Transverse colon (tissue), 4 donors: Measurements from ENCODE around the gene TTLL5. TPM values are rescaled to one million over a fixed set of nuclear protein-coding genes. Genes with fewer than 3 reads are reported as not detected.
A peak's percentile ranks its signal among the peaks of the same experiment; 100 is the strongest.

Experiments used
- DNase-seq: peaks from one replicate; pipeline ENCODE4 v3.0.0-alpha.2; 2019
- H3K27ac ChIP-seq, 4 donors: fragments of 200-600 bp; sonication (generic); 2 replicates each; pipeline ENCODE4 v1.5.1; 2016 to 2018; ENCODE audit warnings: inconsistent platforms in 4 of 4
- H3K27me3 ChIP-seq: fragments of 200-600 bp; sonication (generic); 2 replicates; pipeline ENCODE4 v1.5.1; 2017; ENCODE audit warnings: inconsistent platforms
- H3K36me3 ChIP-seq, 4 donors: fragments of 200-600 bp; sonication (generic); 2 replicates each; pipeline ENCODE4 v1.5.1; 2017 to 2019; ENCODE audit warnings: inconsistent platforms in 4 of 4
- H3K4me1 ChIP-seq, 4 donors: fragments of 200-600 bp; sonication (generic); 2 replicates each; pipeline ENCODE4 v1.5.1; 2017 to 2020; ENCODE audit warnings: inconsistent platforms in 4 of 4
- H3K4me3 ChIP-seq, 4 donors: fragments of 200-600 bp; sonication (generic); 1 replicate in 1 of 4; 2 replicates in 3 of 4; pipeline versions ENCODE4 v1.5.1 to v1.6.1; 2017 to 2019; ENCODE audit warnings: inconsistent platforms in 4 of 4
- H3K9me3 ChIP-seq, 2 donors: fragments of 200-600 bp; sonication (generic); 2 replicates each; pipeline ENCODE4 v1.5.1; 2017 to 2019; ENCODE audit warnings: inconsistent platforms in 2 of 2
- CTCF ChIP-seq, 5 experiments: fragments of 200-600 bp in 3 of 5; fragments of 450-650 bp in 2 of 5; sonication (generic) in 3 of 5; IDR thresholded peaks; 1 replicate in 2 of 5; 2 replicates in 3 of 5; pipeline ENCODE4 v1.5.1; 2016 to 2017; ENCODE audit warnings: antibody characterized with exemption in 5 of 5, inconsistent platforms in 3 of 5, mild to moderate bottlenecking in 2 of 5, moderate library complexity in 1 of 5
- EP300 ChIP-seq: sonication (generic); formaldehyde crosslinking; IDR thresholded peaks from one replicate; pipeline ENCODE4 v1.6.1; 2017; ENCODE audit warnings: antibody characterized with exemption, low read depth
- POLR2A ChIP-seq: fragments of 450-650 bp; IDR thresholded peaks from one replicate; pipeline ENCODE4 v1.6.1; 2016; ENCODE audit warnings: antibody characterized with exemption, mild to moderate bottlenecking, moderate library complexity
- POLR2AphosphoS5 ChIP-seq, 3 donors: sonication (generic); formaldehyde crosslinking; IDR thresholded peaks; one replicate each; pipeline ENCODE4 v1.6.1; 2016; ENCODE audit warnings: antibody characterized with exemption in 3 of 3
- WGBS, 2 donors: methylation state at CpG; one replicate each; pipeline ENCODE4 v1.1.5; 2018; ENCODE audit warnings: low coverage in 1 of 2; 5-methylcytosine and 5-hydroxymethylcytosine counted together
- in situ Hi-C, 4 donors: fragments of 200-750 bp; cut with MboI; loops; one replicate each; pipeline versions ENCODE4 v1.15.0 to v1.15.1; 2017; ENCODE audit warnings: low sequenced_read_pairs in 3 of 4, low pct_ligation_motif_present in 1 of 4, low pct_unique_long_range_greater_than_20kb in 1 of 4
- intact Hi-C: fragments of 100-400 bp; cut with DNase I; formaldehyde crosslinking; loops from one replicate; pipeline ENCODE4 v1.15.1; 2023; ENCODE audit warnings: low total_unique reads
- total RNA-seq, 4 donors: library from RNA; depleted of rRNA; stranded (reverse); fragments of >200 nt; gene quantifications; one replicate each; pipeline ENCODE4 v1.1.0, GENCODE V29; 2016

Gene TTLL5
- total RNA-seq, 4 donors from 2014 or later: 16.1 to 264 (median 40.8) TPM

- no peak for DNase-seq
- TF ChIP-seq CTCF (IDR thresholded peaks at IDR 0.05) (no peak), POLR2A (no peak), POLR2AphosphoS5 (IDR thresholded peaks at IDR 0.05) (no peak), EP300 (no peak)
- peaks cover 17 to 50% (median 30%) of the 10 kb centered on the region in 4 donors for H3K4me1 ChIP-seq
- H3K9me3 ChIP-seq: no peaks in the 10 kb centered on the region
- no peak overlapping the region for H3K4me3 ChIP-seq
- intact Hi-C loops (no loop called here), in situ Hi-C loops (no loop called here)
- peak overlapping the region; percentile 25 to 70 (median 58) for H3K27ac ChIP-seq
- H3K27me3 ChIP-seq: no peaks in the 10 kb centered on the region
- 52 to 86% methylated on average over 2 to 3 of the region's 3 CpGs for WGBS, 2 donors
- no peaks in the 10 kb centered on the region for H3K36me3 ChIP-seq
Measured at GRCh38 chr14:75825147-75825592, 164.1 kb downstream of the TTLL5 start.

- DNase-seq: no peak
- intact Hi-C loops: no loop called here
- Histone ChIP-seq H3K27ac (peak overlapping the region in 1 of 4 donors; percentile 55), H3K4me3 (no peak overlapping the region), H3K27me3 (no peaks in the 10 kb centered on the region), H3K4me1 (peaks cover 23 to 54% (median 28%) of the 10 kb centered on the region in 4 donors), H3K36me3 (no peaks in the 10 kb centered on the region), H3K9me3 (no peaks in the 10 kb centered on the region)
- WGBS, 2 donors: 89 to 96% methylated on average over 3 of the region's 3 CpGs
- in situ Hi-C loops: no loop called here
- TF ChIP-seq CTCF (IDR thresholded peaks at IDR 0.05): no peak
- TF ChIP-seq EP300: no peak
- TF ChIP-seq POLR2A: no peak
- no peak for TF ChIP-seq POLR2AphosphoS5 (IDR thresholded peaks at IDR 0.05)
Measured at GRCh38 chr14:75826599-75826998, 165.6 kb downstream of the TTLL5 start.

- no peak for DNase-seq
- intact Hi-C loops (no loop called here), in situ Hi-C loops (no loop called here)
- no peak overlapping the region for H3K4me3 ChIP-seq
- H3K9me3 ChIP-seq: no peaks in the 10 kb centered on the region
- H3K27me3 ChIP-seq: no peaks in the 10 kb centered on the region
- H3K36me3 ChIP-seq: no peaks in the 10 kb centered on the region
- no peak for TF ChIP-seq CTCF (IDR thresholded peaks at IDR 0.05)
- WGBS, 2 donors: 85 to 87% methylated on average over 3 of the region's 3 CpGs
- H3K4me1 ChIP-seq: peaks cover 16 to 54% (median 22%) of the 10 kb centered on the region in 4 donors
- no peak overlapping the region for H3K27ac ChIP-seq
Measured at GRCh38 chr14:75827331-75827730, 166.3 kb downstream of the TTLL5 start.

- Histone ChIP-seq H3K27me3 (no peaks in the 10 kb centered on the region), H3K36me3 (no peaks in the 10 kb centered on the region), H3K4me1 (peaks cover 8 to 42% (median 16%) of the 10 kb centered on the region in 4 donors), H3K27ac (no peak overlapping the region), H3K9me3 (no peaks in the 10 kb centered on the region), H3K4me3 (no peak overlapping the region)
- DNase-seq: no peak
- intact Hi-C loops: no loop called here
- in situ Hi-C loops: no loop called here
- 100% methylated on average over 1 of the region's 1 CpG for WGBS, 2 donors
- no peak for TF ChIP-seq POLR2AphosphoS5 (IDR thresholded peaks at IDR 0.05)
- no peak for TF ChIP-seq POLR2A
- TF ChIP-seq EP300: no peak
- TF ChIP-seq CTCF (IDR thresholded peaks at IDR 0.05): no peak
Measured at GRCh38 chr14:75829316-75829715, 168.3 kb downstream of the TTLL5 start.
